HFF-Myc (cell line): ENCODE results near the gene AGPAT4.

Source experiments
- DNase-seq: peaks from one replicate; pipeline ENCODE4 v3.0.0-alpha.2; 2011; ENCODE audit warnings: low read depth; ENCODE audit errors: extremely low read depth
- H3K4me3 ChIP-seq: replicated peaks from 2 replicates; pipeline ENCODE4 v1.5.1; 2011; ENCODE audit warnings: low read depth, mild to moderate bottlenecking, control low read depth, low read length
- TF ChIP-seq, protein P1 (sequence below): IDR thresholded peaks from 2 replicates; pipeline ENCODE4 v1.5.1; 2012; ENCODE audit warnings: mild to moderate bottlenecking, low read depth, low read length, control low read depth; ENCODE audit errors: missing control alignments

The AGPAT4 gene

DNA sequence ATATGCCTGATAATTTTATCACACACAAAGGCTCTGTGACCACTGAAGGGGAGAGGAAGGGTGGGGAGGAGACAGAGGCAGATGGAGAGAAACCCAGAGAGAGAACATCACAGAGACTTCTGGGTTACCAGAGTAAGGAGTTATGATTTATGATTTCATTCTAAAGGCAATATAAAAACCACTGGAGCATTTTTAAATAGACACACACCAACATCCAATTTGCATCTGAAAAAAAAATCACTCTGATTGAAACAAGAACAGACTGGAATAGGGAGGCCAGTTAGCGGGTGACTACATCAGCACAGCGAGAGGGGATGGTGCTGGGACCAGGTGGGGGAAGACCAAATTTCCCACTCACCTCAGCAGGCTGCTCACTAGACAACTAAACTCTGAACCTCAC is 104.8 kb downstream of the AGPAT4 start:
- no peak for DNase-seq
- no peak overlapping the region for H3K4me3 ChIP-seq
- TF ChIP-seq, protein P1, sequence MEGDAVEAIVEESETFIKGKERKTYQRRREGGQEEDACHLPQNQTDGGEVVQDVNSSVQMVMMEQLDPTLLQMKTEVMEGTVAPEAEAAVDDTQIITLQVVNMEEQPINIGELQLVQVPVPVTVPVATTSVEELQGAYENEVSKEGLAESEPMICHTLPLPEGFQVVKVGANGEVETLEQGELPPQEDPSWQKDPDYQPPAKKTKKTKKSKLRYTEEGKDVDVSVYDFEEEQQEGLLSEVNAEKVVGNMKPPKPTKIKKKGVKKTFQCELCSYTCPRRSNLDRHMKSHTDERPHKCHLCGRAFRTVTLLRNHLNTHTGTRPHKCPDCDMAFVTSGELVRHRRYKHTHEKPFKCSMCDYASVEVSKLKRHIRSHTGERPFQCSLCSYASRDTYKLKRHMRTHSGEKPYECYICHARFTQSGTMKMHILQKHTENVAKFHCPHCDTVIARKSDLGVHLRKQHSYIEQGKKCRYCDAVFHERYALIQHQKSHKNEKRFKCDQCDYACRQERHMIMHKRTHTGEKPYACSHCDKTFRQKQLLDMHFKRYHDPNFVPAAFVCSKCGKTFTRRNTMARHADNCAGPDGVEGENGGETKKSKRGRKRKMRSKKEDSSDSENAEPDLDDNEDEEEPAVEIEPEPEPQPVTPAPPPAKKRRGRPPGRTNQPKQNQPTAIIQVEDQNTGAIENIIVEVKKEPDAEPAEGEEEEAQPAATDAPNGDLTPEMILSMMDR: no peak

DNA sequence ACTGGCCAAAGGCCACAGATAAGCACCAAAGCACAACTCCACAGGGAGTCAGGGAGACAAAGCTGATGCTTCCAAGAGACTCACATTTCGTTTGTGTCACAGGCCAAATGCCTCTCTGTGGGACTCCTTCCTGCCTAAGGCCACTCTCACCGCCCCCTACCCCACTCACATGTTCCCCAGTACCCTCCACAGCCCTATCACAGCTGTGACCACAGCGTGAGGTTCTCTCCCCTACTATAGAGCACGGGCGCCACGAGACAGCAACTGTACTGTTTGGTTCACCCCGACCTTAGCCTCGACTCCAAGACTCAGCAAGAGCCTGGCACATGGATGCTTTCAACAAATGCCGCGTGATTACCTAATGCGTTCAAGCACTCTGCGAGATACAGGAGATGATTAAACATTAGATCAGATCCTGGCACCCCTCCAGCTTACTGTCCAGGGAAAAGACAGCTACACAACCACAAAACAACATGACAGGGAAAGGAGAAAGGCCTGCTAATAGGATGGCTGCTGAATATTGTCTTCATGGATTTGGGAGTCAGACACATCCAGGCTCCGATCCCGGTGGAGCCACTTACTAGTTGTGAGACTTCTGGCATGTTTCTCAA is 105.5 kb downstream of the AGPAT4 start:
- H3K4me3 ChIP-seq: no peak overlapping the region
- TF ChIP-seq, protein P1: no peak
- peak; percentile 91 for DNase-seq

DNA sequence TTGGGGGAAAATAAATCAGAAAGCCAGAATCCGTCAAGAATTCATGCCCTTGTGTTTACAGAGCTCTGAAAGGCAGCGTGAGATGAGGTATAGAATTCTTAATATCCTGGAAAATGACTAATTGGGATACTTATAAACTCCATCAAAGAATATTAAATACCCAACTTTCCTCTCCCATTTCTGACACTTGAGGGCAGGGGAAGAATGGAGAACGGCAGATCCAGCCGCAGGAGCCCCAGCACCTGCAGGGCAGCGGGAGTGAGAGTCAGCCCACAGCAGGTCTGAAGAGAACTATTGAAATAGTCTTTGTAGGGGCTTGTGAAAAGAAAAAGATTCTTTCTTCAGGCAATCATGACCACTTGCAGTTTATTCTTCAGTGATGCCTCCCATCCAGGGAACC is 107.2 kb downstream of the AGPAT4 start:
- TF ChIP-seq, protein P1: no peak
- H3K4me3 ChIP-seq: no peak overlapping the region
- DNase-seq: no peak

DNA sequence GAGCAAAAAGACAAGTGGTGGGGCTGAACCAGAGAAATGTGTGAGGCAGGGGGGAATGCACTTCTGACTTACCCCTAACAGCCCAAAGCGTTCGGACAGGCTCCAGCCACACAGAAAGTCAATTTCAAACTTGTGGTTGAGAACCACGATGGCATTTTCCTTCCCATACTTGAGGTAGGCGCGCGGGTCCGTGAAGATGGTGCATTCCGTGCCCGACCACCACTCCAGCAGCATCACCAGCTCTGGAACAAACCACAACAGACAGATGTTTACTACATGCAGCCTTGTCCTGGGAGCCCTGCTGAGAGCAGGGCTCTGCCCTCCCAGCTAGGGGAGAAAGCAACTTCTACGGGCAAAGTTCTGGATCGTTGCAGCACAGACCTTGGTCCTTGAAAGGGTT is 107.7 kb downstream of the AGPAT4 start:
- TF ChIP-seq, protein P1: no peak
- DNase-seq: no peak
- no peak overlapping the region for H3K4me3 ChIP-seq

DNA sequence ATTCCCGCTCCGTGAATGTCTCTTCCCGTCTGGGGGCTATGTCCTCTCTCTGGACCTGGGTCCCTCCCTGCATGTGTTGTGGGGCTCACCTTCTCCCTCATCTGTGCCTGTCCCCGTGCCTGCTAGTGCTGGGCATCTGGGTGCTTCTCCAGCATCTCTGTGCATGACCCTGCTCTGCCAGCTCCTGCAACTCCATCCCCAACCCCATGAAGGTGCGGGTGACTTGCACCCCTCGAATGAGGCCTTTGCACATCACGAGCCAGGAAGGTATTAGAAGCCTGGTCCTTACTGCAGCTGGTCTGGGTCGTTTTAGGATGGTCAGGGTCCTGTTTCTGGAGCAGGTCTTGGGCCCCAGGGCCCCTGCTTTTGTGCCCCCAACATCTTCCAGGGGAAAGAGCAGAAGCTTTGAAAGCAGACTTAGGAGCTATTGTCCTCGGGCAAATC is 109.7 kb downstream of the AGPAT4 start:
- TF ChIP-seq, protein P1: no peak
- DNase-seq: no peak
- no peak overlapping the region for H3K4me3 ChIP-seq

DNA sequence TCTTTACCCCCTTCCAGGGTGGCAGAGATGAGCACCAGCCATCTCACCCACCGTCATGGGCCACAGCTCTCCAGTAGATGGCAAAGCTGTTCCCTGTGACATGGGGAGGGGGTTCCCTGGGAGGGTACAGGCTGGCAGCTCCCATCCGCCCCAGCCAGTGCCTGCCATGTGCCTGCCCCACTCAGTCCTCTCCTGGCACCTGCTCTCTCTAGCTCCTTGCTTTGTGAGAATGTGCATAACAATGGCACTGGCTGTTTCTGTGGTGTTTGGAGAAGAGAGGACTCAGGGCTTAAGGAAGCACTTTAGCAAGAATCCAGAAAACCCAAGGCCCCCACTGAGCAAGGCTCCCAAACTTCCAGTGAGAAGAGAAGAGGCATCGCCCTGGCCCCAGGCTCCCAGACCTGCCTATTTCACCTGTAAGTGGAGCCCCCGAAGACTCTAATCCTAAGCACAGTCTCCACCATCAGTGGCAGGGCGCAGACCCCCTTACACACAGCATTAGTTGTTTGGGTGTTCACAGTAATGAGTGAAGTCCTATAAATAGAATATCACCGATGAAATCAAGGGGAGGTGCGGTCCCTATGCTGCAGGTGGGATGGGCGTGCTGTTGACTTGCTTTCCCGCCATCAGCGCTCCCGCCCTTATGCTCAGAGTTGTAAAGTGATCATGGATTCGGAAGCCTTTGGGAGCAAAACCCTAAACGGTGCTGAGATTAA is 110.2 kb downstream of the AGPAT4 start:
- no peak for DNase-seq
- TF ChIP-seq, protein P1: no peak
- no peak overlapping the region for H3K4me3 ChIP-seq

DNA sequence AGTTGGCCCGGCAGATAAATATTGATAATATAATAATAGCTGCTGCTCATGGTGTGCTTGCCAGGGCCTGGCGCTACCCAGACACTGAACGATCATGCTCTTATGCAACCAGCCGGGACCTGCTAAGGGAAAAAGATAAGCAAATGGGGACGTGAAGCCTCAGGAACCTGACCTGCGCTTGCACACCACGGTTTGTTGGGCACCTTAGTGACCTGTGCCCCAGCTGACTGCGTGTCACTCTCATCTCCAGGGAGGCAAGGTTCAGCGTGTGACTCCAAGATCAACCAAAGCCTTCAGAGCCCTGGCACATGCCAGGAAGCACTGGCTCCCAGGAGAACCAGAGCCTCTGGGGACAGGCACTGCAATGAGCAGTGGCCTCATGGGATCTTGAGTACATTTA is 111.1 kb downstream of the AGPAT4 start:
- no peak for DNase-seq
- H3K4me3 ChIP-seq: no peak overlapping the region
- TF ChIP-seq, protein P1: no peak
